Esophagus muscularis mucosa (tissue), 3 donors: Measurements from ENCODE around the gene KRTAP5-6.

ENCODE experiments used
- CTCF ChIP-seq, 3 experiments: fragments of 200-600 bp in 2 of 3; fragments of 450-650 bp in 1 of 3; sonication (generic) in 2 of 3; IDR thresholded peaks; one replicate each; pipeline ENCODE4 v1.5.1; 2017 to 2019; ENCODE audit warnings: antibody characterized with exemption in 3 of 3, mild to moderate bottlenecking in 2 of 3, moderate library complexity in 1 of 3
- EP300 ChIP-seq: sonication (generic); formaldehyde crosslinking; IDR thresholded peaks from one replicate; pipeline ENCODE4 v1.6.1; 2017; ENCODE audit warnings: antibody characterized with exemption

GRCh38 chr11:1679881-1680280 lies 17.1 kb upstream of the KRTAP5-6 start:
- TF ChIP-seq CTCF (IDR thresholded peaks at IDR 0.05) (no peak), EP300 (no peak)
